H1 (cell line): ENCODE data around the gene NEURL1B. TPM values are rescaled to one million over a fixed set of nuclear protein-coding genes. Genes with fewer than 3 reads are reported as not detected.

Source experiments
- CTCF ChIA-PET: fragments of 300-600 bp; sonication (Branson Sonifier 250); formaldehyde crosslinking; loops from one replicate; lab custom pipeline; 2021; ENCODE audit not compliant: partially characterized antibody; lab: Charles Lee
- POLR2A ChIA-PET: fragments of 300-600 bp; sonication (Branson Sonifier 250); formaldehyde crosslinking; loops from one replicate; lab custom pipeline; 2021; ENCODE audit warnings: inconsistent platforms; ENCODE audit not compliant: partially characterized antibody; lab: Charles Lee
- DNase-seq, 2 experiments: peaks; one replicate each; pipeline versions ENCODE4 v3.0.0 to v3.0.0-alpha.2; 2010 to 2022; ENCODE audit warnings: low spot score in 2 of 2, low read depth in 1 of 2, mixed read lengths in 1 of 2
- FAIRE-seq: peaks from 2 replicates; lab custom pipeline; 2011; peaks lifted over from hg19 to GRCh38; lab: Jason Lieb, UNC
- H2AFZ ChIP-seq: 2 replicates; pipeline ENCODE4 v1.8.1; 2012; ENCODE audit warnings: low read length, inconsistent platforms
- H2AK5ac ChIP-seq: 2 replicates; pipeline ENCODE4 v1.6.1; 2013; ENCODE audit warnings: low read depth, low read length
- H2BK120ac ChIP-seq: replicated peaks from 2 replicates; pipeline ENCODE3; 2013; ENCODE audit warnings: low read depth, low read length, inconsistent platforms
- H2BK12ac ChIP-seq: 2 replicates; pipeline ENCODE4 v1.6.1; 2013; ENCODE audit warnings: low read depth, low read length
- H2BK15ac ChIP-seq: 2 replicates; pipeline ENCODE4 v1.6.1; 2013; ENCODE audit warnings: low read length
- H2BK20ac ChIP-seq: 2 replicates; pipeline ENCODE4 v1.6.1; 2013; ENCODE audit warnings: low read length
- H2BK5ac ChIP-seq: 2 replicates; pipeline ENCODE4 v1.6.1; 2013; ENCODE audit warnings: low read depth, low read length
- H3K14ac ChIP-seq: 2 replicates; pipeline ENCODE4 v1.6.1; 2013; ENCODE audit warnings: inconsistent platforms; ENCODE audit not compliant: insufficient read length
- H3K18ac ChIP-seq: 2 replicates; pipeline ENCODE4 v1.6.1; 2013; ENCODE audit warnings: low read length; ENCODE audit errors: extremely low read depth
- H3K23ac ChIP-seq: 2 replicates; pipeline ENCODE4 v1.6.1; 2013; ENCODE audit warnings: inconsistent platforms; ENCODE audit not compliant: insufficient read length
- H3K23me2 ChIP-seq: 2 replicates; pipeline ENCODE4 v1.6.1; 2013; ENCODE audit warnings: low read depth, low read length
- H3K27ac ChIP-seq: 2 replicates; pipeline ENCODE4 v1.6.1; 2011; ENCODE audit warnings: low read depth, low read length, inconsistent platforms
- H3K27me3 ChIP-seq, 4 experiments: replicated peaks in 1 of 4; 1 replicate in 1 of 4; 2 replicates in 3 of 4; pipeline versions ENCODE4 v1.6.1 to v1.8.1; 2011 to 2013; ENCODE audit warnings: low read length in 3 of 4, mild to moderate bottlenecking in 3 of 4, inconsistent platforms in 2 of 4, mixed read lengths in 2 of 4, moderate library complexity in 1 of 4; ENCODE audit not compliant: control insufficient read depth in 3 of 4, insufficient read depth in 3 of 4; ENCODE audit errors: extremely low read depth in 1 of 4
- H3K36me3 ChIP-seq, 4 experiments: 2 replicates each; pipeline versions ENCODE4 v1.6.1 to v1.8.1; 2011 to 2013; ENCODE audit warnings: mild to moderate bottlenecking in 4 of 4, low read length in 3 of 4, moderate library complexity in 2 of 4, control low read depth in 1 of 4, inconsistent platforms in 1 of 4; ENCODE audit not compliant: insufficient read depth in 4 of 4, control insufficient read depth in 2 of 4
- H3K4ac ChIP-seq: replicated peaks from 2 replicates; pipeline ENCODE3; 2013; ENCODE audit warnings: low read length, low read depth, mixed read lengths, inconsistent platforms; ENCODE audit not compliant: insufficient read length
- H3K4me1 ChIP-seq, 4 experiments: replicated peaks in 1 of 4; 1 replicate in 1 of 4; 2 replicates in 3 of 4; pipeline versions ENCODE4 v1.6.1 to v1.8.1; 2011 to 2013; ENCODE audit warnings: low read length in 3 of 4, inconsistent platforms in 2 of 4, mixed read lengths in 1 of 4; ENCODE audit not compliant: insufficient read depth in 4 of 4, control insufficient read depth in 3 of 4
- H3K4me2 ChIP-seq, 2 experiments: 2 replicates each; pipeline versions ENCODE4 v1.6.1 to v1.8.1; 2011 to 2013; ENCODE audit warnings: low read depth in 2 of 2, low read length in 2 of 2, control low read depth in 1 of 2, inconsistent platforms in 1 of 2, mild to moderate bottlenecking in 1 of 2; ENCODE audit not compliant: insufficient read depth in 1 of 2
- H3K4me3 ChIP-seq, 4 experiments: fragments of 200-600, 300-600 bp in 1 of 4; sonication (generic), shearing (Covaris generic), sonication (Bioruptor Twin) in 1 of 4; 2 replicates each; pipeline versions ENCODE4 v1.5.1 to v1.8.1; 2011 to 2016; ENCODE audit warnings: low read length in 4 of 4, low read depth in 3 of 4, control low read depth in 2 of 4, inconsistent platforms in 2 of 4, mild to moderate bottlenecking in 2 of 4, mixed read lengths in 1 of 4, moderate library complexity in 1 of 4; ENCODE audit not compliant: insufficient read depth in 2 of 4; ENCODE audit errors: extremely low read depth in 1 of 4
- H3K56ac ChIP-seq: replicated peaks from 2 replicates; pipeline ENCODE3; 2013; ENCODE audit warnings: low read depth, mild to moderate bottlenecking, mixed read lengths, low read length, inconsistent platforms; ENCODE audit not compliant: insufficient read length
- H3K79me1 ChIP-seq: 2 replicates; pipeline ENCODE4 v1.6.1; 2013; ENCODE audit warnings: low read depth, low read length, control low read depth
- H3K79me2 ChIP-seq, 2 experiments: 2 replicates each; pipeline versions ENCODE4 v1.6.1 to v1.8.1; 2012 to 2013; ENCODE audit warnings: low read length in 2 of 2, mild to moderate bottlenecking in 2 of 2, inconsistent platforms in 1 of 2; ENCODE audit not compliant: insufficient read depth in 2 of 2, control insufficient read depth in 1 of 2
- H3K9ac ChIP-seq, 4 experiments: replicated peaks in 1 of 4; 1 replicate in 1 of 4; 2 replicates in 3 of 4; pipeline versions ENCODE4 v1.6.1 to v1.8.1; 2011 to 2013; ENCODE audit warnings: low read depth in 3 of 4, low read length in 3 of 4, control low read depth in 2 of 4, mild to moderate bottlenecking in 2 of 4, moderate library complexity in 2 of 4, inconsistent platforms in 1 of 4; ENCODE audit errors: extremely low read depth in 1 of 4
- H3K9me3 ChIP-seq, 2 experiments: 2 replicates each; pipeline versions ENCODE4 v1.6.1 to v1.8.1; 2012 to 2013; ENCODE audit warnings: mild to moderate bottlenecking in 2 of 2, moderate library complexity in 2 of 2, control low read depth in 1 of 2, inconsistent platforms in 1 of 2, low read depth in 1 of 2, low read length in 1 of 2, mixed read lengths in 1 of 2; ENCODE audit not compliant: insufficient read depth in 2 of 2
- H4K20me1 ChIP-seq, 2 experiments: replicated peaks in 1 of 2; 2 replicates each; pipeline versions ENCODE3 to v1.8.1; 2011 to 2013; ENCODE audit warnings: inconsistent platforms in 2 of 2, low read length in 2 of 2, mild to moderate bottlenecking in 1 of 2; ENCODE audit not compliant: insufficient read depth in 2 of 2, control insufficient read depth in 1 of 2
- H4K5ac ChIP-seq: 2 replicates; pipeline ENCODE4 v1.6.1; 2013; ENCODE audit warnings: low read length, low read depth, mixed read lengths, inconsistent platforms; ENCODE audit not compliant: insufficient read length
- H4K8ac ChIP-seq: 2 replicates; pipeline ENCODE4 v1.8.0; 2013; ENCODE audit warnings: mild to moderate bottlenecking, moderate library complexity, low read length, inconsistent platforms; ENCODE audit not compliant: insufficient read depth; ENCODE audit errors: extremely low read depth
- H4K91ac ChIP-seq: replicated peaks from 2 replicates; pipeline ENCODE3; 2013; ENCODE audit warnings: low read length, mixed read lengths, inconsistent platforms; ENCODE audit not compliant: insufficient read length
- ASH2L ChIP-seq: fragments of 200-600, 300-600 bp; sonication (generic); IDR thresholded peaks from one replicate; pipeline ENCODE4 v1.7.1; 2017; ENCODE audit warnings: low read length
- KDM1A ChIP-seq: fragments of 200-600, 300-600 bp; sonication (generic); IDR thresholded peaks from 2 replicates; pipeline ENCODE4 v1.7.1; 2016; ENCODE audit warnings: mild to moderate bottlenecking, low read length, borderline replicate concordance
- TAF1 ChIP-seq: IDR thresholded peaks from 2 replicates; pipeline ENCODE4 v1.6.1; 2011; ENCODE audit warnings: mild to moderate bottlenecking, low read depth, low read length
- YY1 ChIP-seq: IDR thresholded peaks from 2 replicates; pipeline ENCODE4 v1.6.1; 2011; ENCODE audit warnings: low read depth, mild to moderate bottlenecking, low read length
- WGBS, 2 experiments: shearing (Covaris generic) in 1 of 2; methylation state at CpG; one replicate each; pipeline versions ENCODE4 v1.1.6 to v1.1.7; 2013 to 2015; ENCODE audit warnings: low lambda C conversion rate in 2 of 2, mixed read lengths in 2 of 2, inconsistent platforms in 1 of 2, low coverage in 1 of 2, missing lambda C conversion rate in 1 of 2; ENCODE audit not compliant: insufficient replicate concordance in 2 of 2, insufficient coverage in 1 of 2, insufficient read length in 1 of 2; ENCODE audit errors: extremely low coverage in 1 of 2, missing lambda C conversion rate in 1 of 2; 5-methylcytosine and 5-hydroxymethylcytosine counted together
- polyA plus RNA-seq, 7 experiments: library from polyadenylated mRNA; depleted of rRNA in 3 of 7; stranded (reverse) in 5 of 7; unstranded in 2 of 7; fragments of >200 nt in 5 of 7; fragments of 200-250 nt in 2 of 7; gene quantifications; 1 replicate in 5 of 7; 2 replicates in 1 of 7; 4 replicates in 1 of 7; pipeline versions ENCODE4 v1.2.1 to v1.2.3, GENCODE V29; 2011 to 2013; ENCODE audit warnings: missing spikeins in 2 of 7, mixed read lengths in 2 of 7
- total RNA-seq: library from RNA; stranded (reverse); fragmentation: NEBNext Ultra II Directional; extraction: Animal tissue kit (Norgen Biotek cat#: 25700); gene quantifications from 2 replicates; pipeline ENCODE4 v1.2.1, GENCODE V29; 2021

Gene NEURL1B
- total and polyA plus RNA-seq, 2 of the 8 experiments (the other 6 are each of a cell fraction or from before 2014, with no cell fraction given) = 3.3 to 6.1 TPM

GRCh38 chr5:172623313-172623980, 17.6 kb upstream of the NEURL1B start:
- Histone ChIP-seq H3K27me3 (no peaks in the 10 kb centered on the region; a peak in 1 of 7 replicates), H2BK120ac (no peak overlapping the region), H4K5ac (no peak overlapping the region), H3K9me3 (no peaks in the 10 kb centered on the region), H3K79me2 (no peaks in the 10 kb centered on the region), H4K8ac (no peak overlapping the region), H2BK12ac (peak overlapping the region; percentile 55; the same call in 1 of the 2 replicates), H3K79me1 (no peaks in the 10 kb centered on the region), H2BK5ac (no peak overlapping the region), H3K9ac (no peak overlapping the region), H3K4ac (no peak overlapping the region), H2AFZ (no peak overlapping the region), H2AK5ac (peak overlapping the region; percentile 75; the same call in 1 of the 2 replicates), H3K36me3 (no peaks in the 10 kb centered on the region), H3K23me2 (no peaks in the 10 kb centered on the region), H4K91ac (peak overlapping the region; percentile 38), H3K4me2 (no peak overlapping the region), H3K56ac (no peak overlapping the region), H3K4me3 (no peak overlapping the region), H3K23ac (no peak overlapping the region), H3K18ac (no peak overlapping the region), H3K4me1 (peaks cover 5 to 25% (median 9%) of the 10 kb centered on the region in 4 experiments), H3K27ac (no peak overlapping the region), H4K20me1 (no peaks in the 10 kb centered on the region), H2BK20ac (0 out of 2 replicates have a peak overlapping the region, but pooled peaks have one; percentile 41), H2BK15ac (0 out of 2 replicates have a peak overlapping the region, but pooled peaks have one; percentile 25), H3K14ac (no peak overlapping the region)
- ChIA-PET POLR2A (interaction anchor here (0.9 to 1.4 kb wide), 2 partner anchors 18 to 24 kb away, joined by 3 read pairs; partner anchors contain the start of gene NEURL1B), CTCF (interaction anchor here (0.7 to 1.5 kb wide), 5 partner anchors 16 to 144 kb away, joined by 3 to 6 read pairs (median 4); no protein-coding TSS in a partner anchor)
- TF ChIP-seq TAF1 (no peak), KDM1A (0 out of 2 replicates have a peak, but pooled peaks have one; percentile 53), YY1 (no peak), ASH2L (no peak)
- DNase-seq = no peak
- WGBS, 2 experiments = 86% methylated on average over 9 of the region's 9 CpGs; no CpG with 5 or more reads in 1 of the 2 experiments
- FAIRE-seq = no peak
